Measurements from ENCODE around the gene PPP1R18. TPM values are rescaled to one million over a fixed set of nuclear protein-coding genes. Genes with fewer than 3 reads are reported as not detected.
"Not testable (repeated sequence)": the region's sequence is repeated elsewhere in the genome, so short reads cannot be mapped to it uniquely, and the experiment has no call there.

PPP1R18 gene
- total RNA-seq, 1 donor from 2014 or later, result 87.0 TPM

DNA sequence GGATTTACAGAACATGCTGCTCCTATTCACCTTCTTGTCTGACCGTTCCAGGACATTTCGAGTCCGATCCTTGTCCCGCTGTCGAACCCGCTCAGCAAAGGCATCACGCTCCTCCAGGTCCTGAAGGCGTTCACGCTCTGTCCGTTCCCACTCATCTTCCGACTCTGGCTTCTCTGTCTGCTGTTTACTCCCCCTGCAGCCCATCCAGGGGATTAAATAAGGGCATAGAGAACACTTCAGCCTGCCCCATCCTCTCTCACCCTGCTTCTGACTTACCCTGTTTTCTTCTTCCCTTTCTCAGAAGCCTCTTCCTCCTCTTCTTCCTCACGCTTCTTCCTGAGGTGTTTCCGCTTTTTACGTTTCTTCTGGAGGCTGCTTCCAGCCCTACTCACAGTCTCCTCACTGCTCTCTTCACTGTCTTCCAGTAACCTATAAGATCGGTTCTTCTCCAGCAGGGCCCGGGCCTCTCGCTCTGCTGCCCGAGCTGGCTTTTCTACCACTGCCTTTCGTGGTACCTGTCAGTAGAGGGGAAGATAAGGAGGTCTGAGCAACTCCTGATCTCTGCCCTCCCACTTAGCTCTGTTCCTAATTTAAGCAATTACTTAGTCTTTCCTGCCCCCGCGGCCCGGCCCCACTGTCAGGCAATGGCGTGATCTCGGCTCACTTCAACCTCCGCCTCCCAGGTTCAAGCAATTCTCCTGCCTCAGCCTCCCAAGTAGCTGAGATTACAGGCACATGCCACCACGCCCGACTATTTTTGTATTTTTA lies 15.5 kb downstream of the PPP1R18 start:
- no peak for DNase-seq (ENCODE audit: low spot score)

DNA sequence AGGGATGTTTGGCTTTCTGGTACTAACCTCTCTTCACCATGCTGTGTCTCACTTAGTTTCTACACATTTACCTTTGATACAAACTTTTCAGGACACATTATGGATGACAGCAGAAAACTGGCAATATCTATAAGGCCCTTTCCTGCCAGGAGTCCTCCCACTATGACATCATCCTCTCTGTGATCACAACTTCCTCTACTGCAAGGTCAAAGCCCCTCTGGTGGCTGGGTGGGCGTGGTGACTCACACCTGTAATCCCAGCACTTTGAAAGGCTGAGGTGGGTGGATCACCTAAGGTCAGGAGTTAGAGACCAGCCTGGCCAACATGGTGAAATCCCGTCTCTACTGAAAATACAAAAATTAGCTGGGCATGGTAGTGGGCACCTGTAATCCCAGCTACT lies 20.1 kb downstream of the PPP1R18 start:
- not testable (repeated sequence) for DNase-seq (ENCODE audit: low spot score)

DNA sequence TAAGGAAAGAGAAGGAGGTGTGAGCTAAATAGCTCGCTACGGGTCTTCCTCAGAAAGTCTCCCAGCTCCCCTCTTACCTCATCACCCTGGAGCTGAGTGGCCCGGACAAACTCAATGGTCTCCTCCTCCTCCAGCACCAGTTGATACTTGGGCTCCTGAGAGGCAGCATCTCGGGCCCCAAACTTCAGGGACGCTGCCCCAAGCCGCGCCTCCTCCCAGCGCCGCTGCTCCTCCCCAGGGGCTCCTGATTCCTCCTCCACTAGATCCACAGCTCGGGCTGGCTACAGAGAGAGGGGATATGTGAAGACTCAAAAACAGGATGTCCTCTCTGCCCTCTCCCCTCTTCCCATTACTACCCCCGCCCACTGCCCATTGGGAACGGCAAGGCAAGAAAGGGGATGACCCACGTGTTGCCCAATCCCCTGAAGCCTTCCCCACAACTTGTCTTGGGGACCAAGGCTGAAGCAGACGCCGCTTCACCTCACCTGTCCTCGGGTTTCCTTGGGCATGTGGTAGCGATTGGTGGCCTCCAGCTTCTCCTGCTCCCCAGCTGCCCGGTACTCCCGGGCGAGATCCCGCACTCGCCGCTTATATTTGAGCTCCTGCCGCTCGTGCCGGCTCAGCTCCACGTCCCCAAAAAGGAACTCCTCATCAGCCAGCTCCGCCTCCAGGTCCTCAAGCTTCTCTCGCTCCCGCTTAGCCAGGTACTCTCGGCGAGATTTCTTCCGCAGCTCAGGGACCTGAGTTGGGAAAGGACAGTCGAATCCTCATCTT lies 21.3 kb downstream of the PPP1R18 start:
- no peak for DNase-seq (ENCODE audit: low spot score)

DNA sequence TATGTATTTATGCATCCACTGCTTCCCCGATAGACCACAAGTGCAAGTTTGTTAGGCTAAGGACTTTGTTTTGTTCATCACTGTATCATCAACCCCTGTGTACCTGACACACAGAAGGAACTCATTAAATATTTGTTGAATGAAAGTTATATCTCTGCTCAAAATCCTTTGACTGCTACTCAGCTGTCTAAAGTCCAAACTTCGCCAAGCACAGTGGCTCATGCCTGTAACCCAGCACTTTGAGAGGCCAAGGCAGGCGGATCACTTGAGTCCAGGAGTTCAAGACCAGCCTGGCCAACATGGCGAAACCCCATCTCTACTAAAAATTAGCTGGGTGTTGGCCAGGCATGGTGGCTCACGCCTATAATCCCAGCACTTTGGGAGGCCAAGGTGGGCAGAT lies 28.5 kb downstream of the PPP1R18 start:
- DNase-seq (ENCODE audit: low spot score), result not testable (repeated sequence)

DNA sequence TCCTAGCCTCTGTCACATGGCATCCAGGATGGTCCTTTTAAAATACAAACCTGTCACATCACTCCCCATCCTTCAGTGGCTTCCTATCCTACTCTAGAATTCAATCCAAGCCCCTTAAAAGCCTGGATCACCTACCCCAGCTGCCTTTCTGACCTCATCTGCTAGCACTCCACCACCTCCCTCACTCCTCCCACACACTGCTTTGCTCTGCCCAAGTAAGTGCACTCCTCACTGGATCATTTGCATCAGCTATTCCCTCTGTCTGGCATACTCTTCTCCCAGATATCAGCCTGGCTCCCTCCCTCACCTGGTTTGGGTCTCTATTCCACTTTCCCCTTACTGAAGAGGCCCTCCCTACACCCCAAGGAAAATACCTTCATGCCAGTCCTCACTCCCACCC lies 29.0 kb downstream of the PPP1R18 start:
- DNase-seq (ENCODE audit: low spot score), result no peak

DNA sequence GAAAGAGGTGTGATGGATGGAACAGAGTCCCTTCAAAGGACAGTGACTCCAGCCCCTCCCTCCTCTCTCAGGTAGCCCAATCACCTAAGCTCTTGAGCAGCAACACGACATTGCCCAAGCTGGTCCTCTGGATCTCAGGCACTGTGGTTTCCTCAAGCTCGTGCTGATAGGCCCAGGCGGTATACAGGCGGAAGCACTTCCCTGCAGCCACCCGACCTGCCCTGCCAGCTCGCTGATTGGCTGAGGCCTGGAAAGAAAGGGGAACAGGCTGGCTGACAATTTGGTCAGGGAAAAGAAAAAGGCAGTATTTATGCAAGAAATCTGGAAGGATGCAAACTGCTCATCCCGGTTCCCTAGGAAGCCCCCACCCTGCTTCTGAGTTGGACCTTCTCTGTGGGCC lies 29.9 kb downstream of the PPP1R18 start:
- DNase-seq (ENCODE audit: low spot score), result no peak

DNA sequence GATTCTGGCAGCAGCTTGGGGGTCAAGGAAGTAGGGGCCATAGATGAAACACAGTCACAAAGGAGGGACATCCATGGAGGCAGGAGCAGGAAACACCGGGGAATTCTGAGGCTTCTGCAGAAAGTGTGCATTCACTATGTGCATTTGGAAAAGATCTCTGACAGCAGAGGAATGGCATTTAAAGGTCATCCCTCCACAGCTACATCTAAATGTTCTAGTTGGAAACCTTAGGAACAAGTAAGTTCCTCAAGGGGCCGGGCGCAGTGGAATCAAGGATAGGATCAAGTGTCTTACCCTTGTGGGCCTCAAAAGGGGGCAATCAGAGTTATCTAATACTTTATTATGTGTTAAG lies 30.7 kb downstream of the PPP1R18 start:
- DNase-seq (ENCODE audit: low spot score), result no peak

DNA sequence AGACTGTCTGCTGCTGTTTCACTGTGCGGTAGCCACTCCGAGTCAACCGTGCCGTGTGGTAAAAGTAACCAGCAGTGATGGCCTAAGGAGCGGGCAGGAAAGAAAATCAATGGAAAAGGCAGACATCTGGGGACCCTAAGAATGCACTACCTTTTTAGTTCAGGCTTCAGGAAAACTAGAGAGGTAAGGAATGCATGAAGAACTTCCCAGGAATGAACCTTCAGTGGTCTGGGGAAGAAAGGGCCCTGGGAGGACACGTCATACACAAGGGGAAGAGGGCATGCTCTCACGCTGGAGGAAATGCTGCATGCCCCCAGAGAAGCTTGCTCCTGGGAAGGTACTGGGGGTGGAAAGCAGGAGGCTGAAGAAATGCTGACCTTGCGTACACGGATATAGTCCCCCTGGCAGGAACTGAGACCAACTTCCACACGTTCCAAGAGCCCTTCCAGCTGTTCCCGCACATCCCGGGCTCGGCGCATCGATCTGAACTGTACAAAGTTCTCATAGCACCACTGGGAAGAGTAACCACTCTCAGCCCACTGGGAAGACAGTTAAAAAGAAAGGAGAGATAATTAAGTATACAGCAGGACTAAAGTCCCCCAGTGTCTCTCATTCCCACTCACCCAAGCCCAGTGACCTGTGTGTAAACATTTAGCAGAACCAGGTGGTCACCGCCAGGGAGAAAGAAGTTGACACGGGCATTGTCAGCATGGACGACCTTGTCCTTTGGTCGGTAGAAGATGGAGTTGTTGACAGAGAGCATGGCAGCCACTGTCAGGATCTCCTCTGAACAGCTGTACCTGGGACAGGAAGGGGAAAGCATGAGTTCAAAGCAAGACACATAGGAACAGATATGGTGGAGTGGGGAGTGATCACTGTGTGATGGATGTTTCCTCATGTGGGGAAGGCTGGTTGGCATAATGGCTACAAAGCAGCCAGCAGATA lies 31.4 kb downstream of the PPP1R18 start:
- DNase-seq (ENCODE audit: low spot score), result no peak

DNA sequence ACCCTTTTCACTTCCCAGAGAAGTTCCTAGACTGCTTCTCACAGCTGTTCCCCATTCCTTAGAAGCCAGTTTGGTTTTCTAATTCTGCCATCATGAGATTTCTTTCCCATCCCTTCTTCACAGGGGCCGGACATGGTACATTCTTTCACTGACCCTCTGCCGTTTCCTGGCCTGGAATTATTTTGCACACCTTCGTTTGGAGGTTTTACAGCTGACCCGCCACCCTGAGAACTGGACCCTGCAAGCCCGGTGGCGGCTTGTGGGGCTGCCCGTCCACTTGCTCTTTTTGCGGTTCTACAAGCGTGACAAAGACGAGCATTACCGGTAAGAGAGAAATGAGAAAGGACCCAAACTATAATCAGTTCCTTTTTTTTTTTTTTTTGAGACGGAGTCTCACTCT lies 35.3 kb downstream of the PPP1R18 start:
- no peak for DNase-seq (ENCODE audit: low spot score)

DNA sequence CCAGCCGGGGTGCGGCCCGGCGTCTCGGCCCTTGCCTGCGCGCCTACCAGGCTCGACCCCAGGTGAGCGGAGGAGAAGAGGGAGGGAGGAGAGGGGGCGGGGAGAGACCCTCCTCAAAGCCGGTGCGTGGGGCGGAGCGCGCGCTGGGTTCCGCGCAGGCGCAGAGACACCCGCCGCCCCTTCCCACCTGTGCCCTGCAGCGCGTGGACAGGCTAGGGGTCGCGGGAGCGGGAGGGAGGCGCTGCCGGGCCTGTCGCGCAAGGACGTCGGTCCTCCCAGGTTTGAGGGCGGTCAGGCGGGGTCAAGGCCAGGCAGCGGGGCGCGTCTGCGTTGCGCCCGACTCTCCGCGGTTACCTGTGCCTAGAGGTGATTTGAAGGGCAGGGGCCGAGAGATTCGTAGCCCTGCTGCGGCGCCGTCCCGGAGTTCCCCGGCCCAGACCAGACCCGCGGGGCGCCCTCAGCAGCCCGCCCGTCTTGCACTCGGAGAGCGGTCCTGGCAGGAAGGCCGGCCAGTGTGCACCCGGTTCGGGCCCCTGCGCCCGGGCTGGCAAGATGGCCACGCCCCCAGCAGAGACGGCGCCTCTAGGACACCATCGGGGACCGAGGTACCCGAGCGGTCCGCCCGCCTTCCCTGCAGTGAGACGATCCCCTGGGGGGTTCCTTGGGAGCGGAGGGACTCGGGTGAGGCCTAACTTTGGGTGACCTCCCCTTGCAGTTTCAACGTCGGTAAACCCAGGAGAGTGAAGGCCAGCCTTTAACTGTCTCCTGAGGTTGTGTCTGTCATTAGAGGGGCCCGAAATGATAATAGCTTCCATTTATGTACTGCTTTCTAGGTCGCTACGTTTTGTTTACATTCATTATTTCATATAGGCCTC lies 39.0 kb downstream of the PPP1R18 start:
- peak; percentile 93 for DNase-seq (ENCODE audit: low spot score)

DNA sequence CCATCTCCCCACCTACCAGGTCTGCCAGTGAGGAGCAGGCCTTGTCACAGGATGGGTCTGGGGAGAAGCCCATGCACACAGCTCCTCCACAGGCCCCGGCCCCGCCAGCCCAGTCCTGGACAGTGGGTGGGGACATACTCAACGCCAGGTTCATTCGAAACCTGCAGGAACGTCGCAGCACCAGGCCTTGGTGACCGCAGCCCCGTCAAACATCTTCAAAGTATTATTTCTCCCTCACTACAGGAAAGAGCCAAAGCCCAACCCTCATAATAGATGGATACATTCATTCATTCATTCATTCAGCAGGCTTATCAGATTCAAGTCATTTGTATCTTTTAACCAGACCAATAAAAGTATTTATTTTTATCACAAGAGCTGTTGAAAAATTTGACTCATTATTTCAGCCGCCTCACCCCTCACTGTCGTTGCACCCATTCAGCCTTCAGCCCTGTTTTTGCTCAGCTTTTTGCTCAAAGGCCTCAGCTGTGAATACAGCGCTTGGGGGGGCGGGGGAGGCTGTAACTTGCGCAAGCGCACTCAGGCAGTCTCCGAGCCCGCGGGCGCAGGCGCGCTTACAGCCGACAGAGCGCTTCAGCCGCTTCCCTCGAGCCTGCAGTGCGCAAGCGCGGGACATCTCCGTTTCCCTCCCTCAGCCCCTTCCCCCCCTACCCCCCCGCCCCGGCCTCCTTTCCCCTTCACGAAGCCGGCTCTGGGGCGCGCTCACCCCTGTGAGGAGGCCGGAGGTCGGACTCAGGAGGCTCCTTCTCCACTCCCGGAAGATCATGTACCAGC lies 39.8 kb downstream of the PPP1R18 start, which contains the start of gene C6orf136:
Gene C6orf136 (plus strand): TSS at position 684 of the 792 bp plus-strand sequence. CDS start 99 bp downstream, at position 783.
- DNase-seq (ENCODE audit: low spot score), result peak; percentile 98

DNA sequence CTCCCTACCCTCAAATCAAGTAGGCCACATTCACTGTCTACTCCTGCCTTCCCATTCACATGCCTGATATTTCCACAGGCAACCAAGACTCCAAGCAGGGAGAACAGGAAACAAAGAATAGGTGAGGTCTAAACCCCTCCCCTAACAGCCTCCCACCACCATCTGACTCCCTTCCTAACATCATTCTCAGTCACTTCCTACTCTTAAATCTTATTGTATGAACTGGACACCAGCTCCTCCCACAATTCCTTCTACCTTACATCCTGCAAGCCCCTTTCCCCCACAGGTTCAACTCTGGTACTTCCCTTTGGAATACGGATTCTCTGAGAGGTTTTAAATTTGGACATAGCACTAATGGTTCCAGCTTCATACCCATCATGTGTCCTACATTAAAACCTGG lies 40.5 kb downstream of the PPP1R18 start:
- no peak for DNase-seq (ENCODE audit: low spot score)

DNA sequence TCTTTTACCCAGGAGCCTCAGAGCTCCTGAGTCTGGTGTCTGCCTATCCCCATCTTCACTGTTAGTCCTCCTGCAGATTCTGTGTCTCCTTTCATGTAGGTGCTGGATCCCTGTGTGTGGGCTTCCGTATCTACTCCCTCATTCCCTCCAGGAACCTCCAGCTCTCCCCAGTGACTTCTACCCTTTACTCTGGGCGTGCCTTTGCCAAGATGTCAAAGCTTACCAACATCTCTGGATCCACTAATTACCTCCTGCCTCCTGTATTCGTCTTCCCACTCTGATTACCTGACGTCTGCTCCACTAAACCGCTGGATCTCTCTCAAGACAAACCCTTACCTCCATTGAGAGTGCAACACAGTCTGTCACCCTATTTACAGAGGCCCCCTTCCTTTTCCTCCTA lies 41.7 kb downstream of the PPP1R18 start:
- no peak for DNase-seq (ENCODE audit: low spot score)

DNA sequence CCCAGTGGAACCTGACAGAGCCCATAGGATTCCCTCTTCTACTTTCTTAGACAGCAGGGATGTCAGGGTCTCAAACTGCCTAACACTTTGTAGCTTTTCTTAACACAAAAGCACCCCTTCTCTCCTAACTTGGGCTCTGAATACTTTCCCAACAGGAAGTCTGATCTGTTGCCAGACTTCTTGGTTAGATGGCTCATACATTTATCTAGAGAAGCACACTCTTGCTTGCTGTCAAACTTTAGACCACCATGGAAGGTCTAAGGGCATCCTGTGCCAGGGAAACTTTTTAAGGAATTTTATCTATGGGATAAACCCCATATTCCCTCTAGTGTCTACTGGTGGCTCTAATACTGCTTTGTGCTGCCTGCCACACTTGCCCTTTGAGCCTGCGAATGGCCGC lies 42.8 kb downstream of the PPP1R18 start:
- no peak for DNase-seq (ENCODE audit: low spot score)

DNA sequence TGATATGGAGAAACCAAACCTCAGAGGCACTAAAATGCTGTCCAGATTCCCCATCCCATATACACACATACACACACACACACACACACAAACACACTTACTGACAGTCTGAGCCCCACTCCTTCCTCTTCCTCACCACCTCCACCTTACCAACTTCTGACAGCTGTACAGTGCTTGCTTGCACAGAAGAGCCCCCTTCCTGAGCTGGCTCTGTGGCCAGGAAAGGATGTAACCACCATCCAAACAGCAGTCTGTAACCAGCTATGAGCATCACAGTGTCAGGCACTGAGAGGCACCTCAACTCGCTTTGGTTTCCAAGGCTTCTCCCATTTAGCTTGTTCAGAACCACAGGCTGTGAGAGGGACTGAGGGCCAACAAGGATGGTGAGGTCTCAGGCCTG lies 45.4 kb downstream of the PPP1R18 start:
- no peak for DNase-seq (ENCODE audit: low spot score)

DNA sequence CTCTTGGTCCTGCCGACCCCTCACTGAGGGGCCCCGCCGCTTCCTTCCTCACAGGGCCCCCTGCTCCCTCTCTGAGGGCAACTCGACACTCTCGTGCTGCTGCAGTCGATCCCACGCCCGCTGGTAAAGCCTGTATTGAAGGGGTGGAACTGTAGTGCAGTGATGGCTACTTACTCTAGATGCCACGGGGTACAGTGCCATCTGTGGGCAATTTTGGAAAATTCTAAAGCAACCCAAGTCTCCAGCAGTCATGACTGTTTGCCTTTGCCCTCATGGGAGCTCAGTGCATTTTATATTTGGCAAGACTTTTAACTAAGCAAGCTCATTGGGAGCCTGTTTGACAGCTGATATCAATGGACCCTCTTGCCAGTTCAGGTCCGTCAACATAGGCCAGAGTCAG lies 46.0 kb downstream of the PPP1R18 start:
- no peak for DNase-seq (ENCODE audit: low spot score)

DNA sequence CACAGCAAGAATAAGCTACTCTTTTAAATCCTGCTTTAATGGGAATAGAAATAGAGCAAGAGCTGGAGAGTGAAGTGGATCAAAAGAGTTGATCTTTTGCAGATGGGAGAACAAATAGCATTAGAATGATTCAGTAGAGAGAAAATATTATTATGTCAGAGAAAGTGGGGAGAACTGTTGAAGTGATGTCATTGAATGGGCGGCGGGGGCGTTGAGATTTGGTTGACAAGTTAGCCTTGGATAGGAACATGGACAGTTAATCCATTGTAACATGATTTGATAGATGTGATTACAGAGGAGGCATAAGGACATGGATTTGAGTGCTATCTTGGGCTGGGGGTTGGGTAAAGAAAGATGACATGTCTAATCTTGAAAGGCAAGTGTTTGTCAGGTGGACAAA lies 50.6 kb downstream of the PPP1R18 start:
- DNase-seq (ENCODE audit: low spot score), result no peak

DNA sequence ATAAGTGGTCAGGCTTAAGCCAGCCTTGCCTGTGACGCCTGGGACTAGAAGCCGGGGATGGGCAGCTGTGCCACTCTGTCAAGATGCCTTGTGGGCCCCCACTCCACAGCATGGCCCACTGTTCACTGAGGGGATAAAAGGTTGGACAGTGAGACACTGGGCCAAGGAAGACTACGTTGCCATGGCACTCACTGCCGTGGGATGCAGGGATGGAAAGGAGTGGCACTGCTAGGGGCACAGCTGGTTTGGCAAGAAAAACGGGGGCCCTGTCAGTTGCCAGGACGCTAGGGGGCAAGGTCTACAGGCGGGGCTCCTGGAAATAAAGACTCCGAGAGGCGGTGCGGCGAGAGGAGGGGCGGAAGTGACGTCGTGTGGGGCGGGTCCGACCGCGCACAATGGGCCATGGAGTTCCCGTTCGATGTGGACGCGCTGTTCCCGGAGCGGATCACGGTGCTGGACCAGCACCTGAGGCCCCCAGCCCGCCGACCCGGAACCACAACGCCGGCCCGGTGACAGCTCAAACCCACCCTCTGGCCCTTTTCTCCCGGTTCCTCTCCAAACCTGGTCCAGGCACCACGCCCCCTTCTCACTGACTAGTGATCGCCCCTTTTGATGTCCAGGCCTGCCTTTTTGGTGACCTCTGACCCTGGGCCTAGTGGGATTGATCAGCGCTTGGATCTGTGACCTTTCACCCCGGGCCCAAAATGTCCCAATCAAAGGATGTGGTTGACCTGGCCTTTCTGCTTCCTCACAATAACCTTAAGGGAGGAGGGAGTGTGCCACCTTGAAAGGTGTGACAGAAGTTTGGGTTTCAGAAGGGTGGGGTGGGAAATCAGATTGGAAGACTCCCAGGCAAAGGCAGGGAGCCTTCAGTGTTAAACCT lies 59.7 kb downstream of the PPP1R18 start, which contains the start of gene ATAT1:
Gene ATAT1 (plus strand): TSS at position 391 of the 883 bp plus-strand sequence.
- DNase-seq (ENCODE audit: low spot score), result peak; percentile 97
